SK-MEL-5 (cell line): ENCODE measurements around the gene CAMKMT. TPM values are rescaled to one million over a fixed set of nuclear protein-coding genes. Genes with fewer than 3 reads are reported as not detected.
"Not testable (repeated sequence)": the region's sequence is repeated elsewhere in the genome, so short reads cannot be mapped to it uniquely, and the experiment has no call there.

Experiments used
- DNase-seq: peaks from one replicate; pipeline ENCODE4 v3.0.0-alpha.2; 2016; ENCODE audit warnings: low read depth, low spot score
- in situ Hi-C: cut with HindIII; loops from 2 replicates; pipeline ENCODE4 v1.10.0; 2016; ENCODE audit warnings: low sequenced_read_pairs, high pct_unique_total_duplicates, low pct_unique_long_range_greater_than_20kb
- total RNA-seq: library from RNA; depleted of rRNA; stranded (reverse); fragments of >200 nt; shearing (Covaris generic); gene quantifications from 2 replicates; pipeline ENCODE4 v1.2.3, GENCODE V29; 2014

The CAMKMT gene
- total RNA-seq, 1 experiment from 2014 or later = 6.4 TPM

DNA sequence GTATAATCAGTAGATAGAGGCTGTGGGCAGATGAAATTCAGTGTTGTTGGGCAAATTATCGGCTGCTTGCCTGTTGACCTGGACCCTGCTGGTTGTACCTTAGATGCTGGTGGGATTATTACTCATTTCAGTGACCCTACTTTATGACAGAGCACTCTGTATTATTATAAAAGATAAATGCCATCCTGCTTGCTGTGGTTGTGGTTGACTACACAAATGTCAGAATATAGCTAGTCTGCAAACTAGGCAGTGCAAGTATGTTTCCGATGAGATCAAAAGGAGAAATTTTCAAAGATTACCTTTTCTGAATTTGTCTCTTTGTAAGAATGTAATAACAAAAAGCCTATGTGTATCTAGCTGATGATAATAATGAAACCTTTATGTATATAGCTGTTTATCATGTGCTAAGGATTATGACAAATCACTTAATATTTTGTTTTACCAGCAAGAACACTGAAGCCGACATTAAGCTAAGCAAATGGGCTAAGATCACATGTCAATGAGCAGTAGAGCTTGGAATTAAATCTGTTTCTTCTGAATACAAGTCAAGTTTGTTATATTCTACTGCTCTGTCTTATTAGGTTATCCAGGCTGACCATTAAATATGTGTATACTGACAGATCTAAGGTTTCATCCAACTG, 219.2 kb downstream of the CAMKMT start:
- DNase-seq = peak; percentile 95
- in situ Hi-C loops = no loop called here

DNA sequence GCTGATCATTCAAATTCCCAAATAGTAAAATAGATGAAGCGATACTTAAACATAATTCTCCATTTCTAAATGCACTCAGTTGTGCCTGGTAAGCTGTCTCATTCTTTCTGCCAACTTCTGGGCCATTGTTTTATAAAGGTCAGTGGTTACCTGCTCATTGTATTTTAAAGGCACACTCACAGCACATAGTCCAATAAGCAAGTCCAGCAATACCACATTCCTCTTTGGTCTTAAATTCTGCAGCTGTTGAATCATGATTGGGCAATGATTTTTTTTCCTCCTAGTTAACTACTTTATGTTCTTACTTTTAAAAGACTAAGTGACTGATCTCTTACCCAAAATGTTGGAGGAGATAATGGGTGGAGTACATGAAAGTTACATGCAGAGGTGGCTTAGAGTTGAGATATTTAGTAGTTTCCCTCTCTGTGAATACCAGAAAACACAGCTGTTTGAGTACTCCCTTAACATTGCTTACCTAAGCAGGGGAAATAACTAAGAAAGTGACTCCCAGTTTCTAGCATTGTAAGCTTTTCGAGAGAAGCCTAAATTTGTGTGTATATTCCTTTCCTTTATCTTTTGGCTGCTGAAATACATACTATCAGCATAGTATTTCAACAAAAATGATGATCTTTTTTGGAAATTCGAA, 220.7 kb downstream of the CAMKMT start:
- in situ Hi-C loops = no loop called here
- DNase-seq = no peak

DNA sequence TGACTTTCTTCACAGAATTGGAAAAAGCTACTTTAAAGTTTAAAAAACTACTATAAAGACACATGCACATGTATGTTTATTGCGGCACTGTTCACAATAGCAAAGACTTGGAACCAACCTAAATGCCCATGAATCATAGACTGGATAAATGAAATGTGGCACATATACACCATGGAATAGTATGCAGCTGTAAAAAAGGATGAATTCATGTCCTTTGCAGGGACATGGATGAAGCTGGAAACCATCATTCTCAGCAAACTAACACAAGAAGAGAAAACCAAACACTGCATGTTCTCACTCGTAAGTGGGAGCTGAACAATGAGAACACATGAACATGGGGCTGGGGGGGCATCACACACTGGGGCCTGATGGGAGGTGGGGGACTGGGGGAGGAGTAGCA, 233.9 kb downstream of the CAMKMT start:
- in situ Hi-C loops, DNase-seq: not testable (repeated sequence)

DNA sequence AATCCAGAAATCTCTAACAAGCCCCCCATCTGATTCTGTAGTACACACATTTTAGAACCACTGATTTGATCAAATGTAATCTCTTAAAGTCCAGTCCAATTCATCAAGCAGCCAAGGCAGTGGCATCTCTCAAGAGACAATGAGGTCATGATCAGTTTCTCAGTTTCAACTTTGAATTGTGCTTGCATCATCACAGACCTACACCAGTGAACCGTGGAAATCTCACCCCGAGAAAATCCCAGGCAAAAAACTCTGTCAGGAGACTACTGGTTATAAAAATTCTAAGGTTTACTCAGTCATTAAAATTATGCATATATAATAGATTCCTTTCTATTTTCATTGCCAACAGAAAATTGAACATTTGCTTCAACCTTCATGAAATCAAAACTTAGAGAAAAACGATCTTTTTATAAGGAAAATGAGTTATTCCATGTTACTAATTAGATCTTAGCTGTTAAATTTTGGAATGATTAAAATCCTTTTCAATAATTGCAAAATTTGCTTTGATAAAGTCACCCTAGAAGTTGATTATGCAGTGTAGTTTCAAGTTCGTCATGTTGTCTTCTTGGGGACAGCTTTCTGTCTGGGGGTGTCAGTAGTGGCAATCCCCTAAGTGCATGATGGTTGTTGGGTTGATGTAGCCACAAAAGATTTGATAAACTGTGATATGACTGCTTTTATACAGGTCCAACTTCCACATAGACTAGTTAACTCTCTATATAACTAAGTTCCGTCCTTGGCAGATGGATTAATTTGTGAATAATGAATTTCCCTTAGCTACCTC, 235.0 kb downstream of the CAMKMT start:
- in situ Hi-C loops = no loop called here
- DNase-seq = no peak

DNA sequence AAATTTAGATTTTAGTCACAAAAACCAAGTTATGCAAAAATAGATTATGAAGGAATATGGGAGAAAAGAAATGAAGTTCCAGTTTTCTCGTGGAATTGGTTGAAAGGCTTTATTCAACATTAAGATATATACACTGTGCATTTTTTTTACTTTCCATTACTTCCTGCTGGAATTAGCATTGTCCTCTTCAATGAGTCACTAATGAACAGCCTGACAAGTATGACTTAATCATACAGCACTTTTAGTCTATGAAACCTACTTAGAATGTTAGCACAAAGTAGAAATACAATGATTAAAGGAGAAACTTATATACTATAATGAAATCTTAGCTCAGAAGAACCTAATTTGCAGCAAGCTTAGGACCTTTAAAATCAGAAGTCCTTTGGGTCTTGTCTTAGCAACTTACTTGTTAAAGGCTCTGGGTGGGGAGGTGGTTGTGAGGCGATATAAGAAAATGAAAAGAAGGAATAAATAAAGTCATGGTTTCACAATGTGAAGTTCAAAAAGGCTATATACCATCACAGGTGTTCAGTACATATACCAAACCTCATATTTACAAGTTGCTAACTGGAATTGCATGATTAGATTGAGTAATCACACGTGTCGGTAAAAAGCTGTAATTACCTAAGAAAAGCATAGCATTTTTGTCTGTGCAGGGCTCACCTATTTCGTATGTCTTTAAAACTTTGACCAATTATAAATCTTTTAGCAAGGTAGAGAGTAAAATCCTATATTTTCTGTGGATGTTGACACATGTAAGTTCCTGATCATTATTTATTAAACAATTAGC, 236.8 kb downstream of the CAMKMT start:
- in situ Hi-C loops = no loop called here
- DNase-seq = no peak

DNA sequence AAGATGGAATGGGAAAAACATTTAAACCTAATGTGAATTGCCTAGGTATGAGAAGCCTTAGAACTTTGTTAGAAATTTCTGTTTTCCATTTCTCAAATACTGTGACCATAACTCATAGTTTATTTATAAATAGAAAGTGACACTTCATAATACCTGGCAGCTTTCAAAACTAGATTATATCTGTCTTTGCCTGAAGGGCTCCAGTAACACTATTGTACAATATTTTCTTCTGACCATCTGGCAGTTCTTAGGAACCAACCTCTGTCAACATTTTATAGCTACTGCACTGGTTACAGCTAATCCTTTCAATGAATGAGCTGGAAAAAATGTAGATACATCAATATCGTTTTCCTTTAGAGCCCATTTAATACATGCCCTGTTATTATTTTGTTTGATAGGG, 237.4 kb downstream of the CAMKMT start:
- DNase-seq = no peak
- in situ Hi-C loops = no loop called here

DNA sequence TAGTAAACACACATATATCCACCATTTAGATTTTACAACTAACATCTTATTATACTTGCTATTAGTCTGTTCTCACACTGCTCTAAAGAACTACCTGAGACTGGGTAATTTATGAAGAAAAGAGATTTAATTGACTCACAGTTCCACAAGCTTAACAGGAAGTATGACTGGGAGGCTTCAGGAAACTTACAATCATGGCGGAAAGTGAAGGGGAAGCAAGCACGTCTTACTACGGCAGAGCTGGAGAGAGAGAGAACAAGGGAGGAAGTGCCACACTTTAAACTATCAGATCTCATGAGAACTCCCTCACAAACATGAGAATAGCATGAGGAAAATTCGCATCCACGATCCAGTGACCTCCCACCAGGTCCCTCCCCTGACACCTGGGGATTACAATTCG, 240.7 kb downstream of the CAMKMT start:
- DNase-seq = no peak
- in situ Hi-C loops = no loop called here

DNA sequence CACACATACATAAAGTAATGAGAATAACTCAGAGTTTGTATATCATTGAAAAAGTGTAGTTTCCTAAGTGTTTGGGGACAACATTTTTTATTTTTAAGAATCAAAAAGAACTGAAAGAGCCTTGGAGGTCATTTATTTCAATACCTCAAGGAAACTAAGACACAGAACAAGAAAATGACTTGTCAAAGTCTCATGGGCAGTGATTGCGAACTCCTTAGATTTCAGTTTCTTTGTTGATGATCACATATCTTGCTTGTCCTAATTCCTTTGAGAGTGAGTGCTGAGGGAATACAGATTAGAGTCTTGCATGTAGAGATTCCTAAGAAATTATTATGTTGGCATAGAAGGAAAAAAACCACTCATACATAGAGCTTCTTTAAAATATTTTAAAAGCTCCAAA, 243.8 kb downstream of the CAMKMT start:
- in situ Hi-C loops = no loop called here
- no peak for DNase-seq

DNA sequence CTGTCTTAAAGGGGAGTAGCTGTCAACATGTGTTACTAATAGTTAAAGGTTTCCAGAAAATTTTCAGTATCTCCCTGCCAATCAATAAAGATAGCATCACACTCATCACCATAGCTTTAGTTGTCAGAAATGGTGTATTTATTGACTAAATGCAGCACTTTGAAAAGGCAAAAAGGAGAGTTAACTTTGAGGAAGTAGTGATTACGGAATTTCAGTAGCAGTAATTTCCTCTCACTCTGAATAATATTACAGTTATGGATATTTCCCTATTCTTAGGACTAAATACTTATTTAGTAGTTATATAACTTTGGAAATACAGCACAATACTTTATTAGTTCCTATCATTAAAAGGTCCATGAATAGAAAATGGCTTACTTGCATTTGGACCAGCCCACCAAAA, 250.5 kb downstream of the CAMKMT start:
- in situ Hi-C loops = no loop called here
- no peak for DNase-seq

DNA sequence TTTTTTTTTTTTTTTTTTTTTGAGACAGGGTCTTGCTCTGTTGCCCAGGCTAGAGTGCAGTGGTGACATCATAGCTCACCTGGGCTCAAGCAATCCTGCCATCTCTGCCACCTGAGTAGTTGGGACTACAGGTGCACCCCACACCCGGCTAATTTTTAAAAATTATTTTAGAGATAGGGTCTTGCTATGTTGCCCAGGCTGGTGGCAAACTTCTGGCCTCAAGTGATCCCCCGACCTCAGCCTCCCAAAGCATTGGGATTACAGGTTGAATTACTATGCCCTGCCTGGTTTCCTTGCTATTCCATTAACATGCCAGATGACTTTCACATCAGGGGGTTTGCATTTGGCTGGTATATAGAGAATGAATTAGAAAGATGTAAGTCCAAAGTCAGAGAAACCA, 253.2 kb downstream of the CAMKMT start:
- no peak for DNase-seq
- in situ Hi-C loops = no loop called here

DNA sequence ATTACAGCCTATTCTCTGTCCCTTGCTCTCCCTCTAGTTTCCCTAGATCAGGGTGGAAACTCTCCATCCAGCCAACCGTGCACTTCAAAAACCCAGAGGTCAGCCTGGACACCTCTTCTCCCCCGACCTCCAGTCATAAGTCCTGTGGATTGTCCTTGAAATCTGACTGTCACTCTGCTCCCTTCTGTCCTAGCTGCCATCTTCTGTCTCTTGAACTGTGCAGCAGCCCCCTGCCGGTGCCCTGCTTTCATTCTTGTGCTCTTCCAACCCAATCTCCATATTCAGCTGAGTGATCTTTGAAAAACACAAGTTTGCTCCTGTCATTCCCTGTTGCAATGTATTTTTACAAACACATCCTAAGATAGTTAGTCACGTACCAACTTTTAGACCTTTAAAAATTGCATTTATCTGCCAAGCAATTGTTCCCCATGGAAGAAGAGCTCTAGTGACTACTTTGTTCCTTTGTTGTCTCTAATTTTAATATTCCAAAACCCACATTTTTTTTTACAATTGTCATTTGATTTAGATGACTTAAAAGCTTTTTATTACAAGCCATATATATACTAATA, 254.3 kb downstream of the CAMKMT start:
- peak; percentile 55 for DNase-seq
- in situ Hi-C loops = no loop called here

DNA sequence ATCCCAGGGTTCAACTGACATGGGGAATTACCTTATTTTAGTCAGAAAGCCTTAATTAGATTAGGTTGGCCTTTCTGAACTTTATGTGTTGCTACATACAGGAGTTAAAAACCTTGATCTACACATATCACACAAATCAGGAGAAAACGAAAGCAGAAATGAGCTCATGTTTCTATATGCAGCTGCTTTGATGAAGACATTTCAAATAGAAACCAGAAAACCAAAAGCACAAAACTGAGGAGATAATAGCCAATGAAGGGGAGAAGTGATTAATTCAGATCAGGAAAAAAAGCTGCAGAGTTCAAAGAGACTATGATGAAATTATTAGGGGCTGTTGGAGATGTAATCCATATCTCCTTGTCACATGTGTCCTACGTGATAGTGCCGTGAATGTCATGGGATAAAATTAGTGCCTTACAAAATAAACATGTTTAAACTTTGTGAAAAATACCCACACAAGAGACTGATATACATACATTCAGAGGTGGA, 255.0 kb downstream of the CAMKMT start:
- in situ Hi-C loops = no loop called here
- no peak for DNase-seq

DNA sequence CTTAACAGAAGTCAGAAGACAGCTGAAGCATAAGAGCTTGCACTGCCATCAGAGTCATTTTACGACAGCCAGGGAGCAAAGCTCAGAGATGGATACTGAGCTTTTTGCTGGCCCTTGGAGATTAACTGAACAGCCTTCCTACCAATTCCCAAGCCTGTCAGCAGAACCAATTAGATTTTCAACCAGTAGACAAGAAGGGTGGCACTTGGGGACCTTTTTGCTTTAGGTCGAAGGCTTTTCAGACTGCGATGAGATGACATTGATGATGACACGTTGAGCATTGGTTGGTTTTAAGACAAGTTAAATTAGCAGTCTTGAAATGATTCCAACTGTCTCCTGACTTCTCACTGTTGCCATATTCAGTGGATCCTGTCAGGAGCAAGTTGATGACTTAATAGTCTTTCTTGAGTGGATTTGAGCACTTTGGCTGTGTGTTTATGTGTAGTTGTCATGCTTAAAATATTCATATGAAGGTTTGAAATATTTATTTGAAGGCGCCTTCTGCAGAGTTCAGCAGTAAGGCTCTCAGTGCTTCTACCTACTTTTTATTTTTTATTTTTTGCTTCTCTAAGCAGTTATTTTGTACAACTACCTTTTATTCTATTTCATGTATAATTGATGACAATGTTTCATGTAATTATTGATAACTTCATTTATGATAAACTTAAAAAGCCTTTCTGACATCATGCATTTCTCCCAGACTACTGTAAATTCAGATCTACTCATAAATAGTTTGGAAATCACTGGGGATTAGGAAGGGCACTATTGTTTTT, 256.7 kb downstream of the CAMKMT start:
- in situ Hi-C loops = no loop called here
- DNase-seq = no peak

DNA sequence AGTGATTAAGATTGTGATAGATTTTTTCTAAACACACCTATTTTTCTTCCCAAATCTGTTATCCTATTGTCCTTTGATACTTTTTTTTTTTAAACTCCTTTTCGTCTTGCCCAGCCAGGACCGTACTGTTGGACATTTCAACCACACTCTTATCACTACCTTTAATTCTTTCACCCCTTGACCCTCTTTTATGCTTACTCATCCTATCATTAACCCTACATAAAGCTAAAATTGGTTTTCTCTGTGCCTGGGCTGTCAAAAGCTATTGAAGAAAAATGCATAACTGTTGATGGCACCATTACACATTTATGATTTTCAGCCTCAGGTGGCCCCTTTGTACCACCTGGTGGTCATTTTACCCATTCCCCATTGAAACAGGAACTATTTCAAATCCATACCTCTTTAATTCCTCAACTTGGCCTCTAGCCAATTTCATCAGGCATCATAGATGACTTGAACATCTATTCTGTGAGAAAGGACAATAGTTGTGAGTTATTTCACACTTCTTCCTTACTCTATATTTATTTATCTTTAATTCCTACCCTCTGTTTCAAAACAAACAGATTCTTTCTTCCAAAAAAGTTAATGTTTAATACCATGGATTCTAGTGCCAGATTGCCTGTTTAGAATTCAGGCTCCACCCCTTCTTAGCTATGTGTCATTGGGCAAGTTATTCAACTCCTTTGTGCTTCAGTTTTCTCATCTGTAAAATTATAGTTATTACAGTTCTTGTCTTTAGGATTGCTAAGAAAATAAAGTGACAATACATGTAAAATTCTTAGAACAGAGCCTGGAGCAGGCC, 258.6 kb downstream of the CAMKMT start:
- in situ Hi-C loops = no loop called here
- no peak for DNase-seq

DNA sequence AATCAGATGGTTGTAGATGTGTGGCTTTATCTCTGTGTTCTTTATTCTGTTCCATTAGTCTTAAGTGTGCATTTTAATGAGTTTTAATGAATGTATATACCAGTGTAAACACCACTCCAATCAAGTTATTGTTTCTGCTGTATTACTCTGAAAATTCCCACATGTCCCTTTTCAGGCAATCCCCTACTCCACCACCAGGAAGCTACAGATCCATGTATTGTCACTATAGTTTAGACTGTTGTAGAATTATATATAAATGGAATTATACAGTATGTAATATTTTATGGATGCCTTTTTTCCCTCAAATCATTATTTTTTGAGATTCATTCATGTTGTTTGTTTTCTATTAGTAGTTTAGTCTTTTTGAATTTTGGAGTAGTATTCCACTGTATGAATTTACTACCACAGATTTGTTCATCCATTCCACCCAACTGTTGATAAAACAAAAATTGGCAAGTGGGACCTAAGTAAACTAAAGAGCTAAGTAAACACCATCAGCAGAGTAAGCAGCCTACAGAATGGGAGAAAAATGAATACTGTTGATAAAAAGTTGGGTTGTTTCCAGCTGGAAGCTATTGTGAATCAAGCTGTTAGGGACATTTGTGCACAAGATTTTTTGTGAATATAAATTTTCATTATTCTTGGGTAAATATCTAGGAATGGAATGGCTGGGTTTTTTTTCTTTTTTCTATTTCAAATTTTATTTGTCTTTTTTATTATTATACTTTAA, 262.0 kb downstream of the CAMKMT start:
- in situ Hi-C loops = no loop called here
- peak; percentile 23 for DNase-seq

DNA sequence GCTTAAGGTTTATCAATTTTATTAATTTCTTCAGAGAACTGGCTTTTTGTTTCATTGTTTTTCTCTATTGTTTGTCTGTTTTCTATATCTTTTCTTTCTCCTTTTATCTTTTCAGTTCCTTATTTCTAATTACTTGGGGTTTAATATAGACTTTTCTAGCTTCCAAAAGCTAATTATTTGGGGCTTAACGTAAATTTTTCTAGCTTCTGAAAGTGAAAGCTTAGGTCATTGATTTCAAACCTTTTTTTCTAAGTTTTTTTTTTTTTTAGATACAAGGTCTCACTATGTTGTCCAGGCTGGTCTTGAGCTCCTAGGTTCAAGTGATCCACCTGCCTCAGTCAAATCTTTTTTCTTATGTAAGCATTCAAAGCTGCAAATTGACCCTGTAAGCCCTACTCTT, 266.6 kb downstream of the CAMKMT start:
- in situ Hi-C loops = no loop called here
- no peak for DNase-seq
